ENCODE results near the gene METTL5. TPM values are rescaled to one million over a fixed set of nuclear protein-coding genes. Genes with fewer than 3 reads are reported as not detected.
"Not testable (repeated sequence)": the region's sequence is repeated elsewhere in the genome, so short reads cannot be mapped to it uniquely, and the experiment has no call there.

Gene METTL5
- total RNA-seq, 2 donors from 2014 or later = 39.8 to 40.9 TPM

GRCh38 chr2:169865492-169865891 is 40.8 kb upstream of the METTL5 start:
- H3K27me3 ChIP-seq = no peaks in the 10 kb centered on the region
- H3K27ac ChIP-seq = no peak overlapping the region
- no peaks in the 10 kb centered on the region for H3K4me1 ChIP-seq
- intact Hi-C loops (cut with DNase I) = no loop called here
- no peaks in the 10 kb centered on the region for H3K36me3 ChIP-seq
- no peak overlapping the region for H3K4me3 ChIP-seq
- H3K9ac ChIP-seq (ENCODE audit: low read depth in 2 of 2, low read length in 2 of 2) = no peak overlapping the region
- no peaks in the 10 kb centered on the region for H3K9me3 ChIP-seq
- TF ChIP-seq, protein P1, sequence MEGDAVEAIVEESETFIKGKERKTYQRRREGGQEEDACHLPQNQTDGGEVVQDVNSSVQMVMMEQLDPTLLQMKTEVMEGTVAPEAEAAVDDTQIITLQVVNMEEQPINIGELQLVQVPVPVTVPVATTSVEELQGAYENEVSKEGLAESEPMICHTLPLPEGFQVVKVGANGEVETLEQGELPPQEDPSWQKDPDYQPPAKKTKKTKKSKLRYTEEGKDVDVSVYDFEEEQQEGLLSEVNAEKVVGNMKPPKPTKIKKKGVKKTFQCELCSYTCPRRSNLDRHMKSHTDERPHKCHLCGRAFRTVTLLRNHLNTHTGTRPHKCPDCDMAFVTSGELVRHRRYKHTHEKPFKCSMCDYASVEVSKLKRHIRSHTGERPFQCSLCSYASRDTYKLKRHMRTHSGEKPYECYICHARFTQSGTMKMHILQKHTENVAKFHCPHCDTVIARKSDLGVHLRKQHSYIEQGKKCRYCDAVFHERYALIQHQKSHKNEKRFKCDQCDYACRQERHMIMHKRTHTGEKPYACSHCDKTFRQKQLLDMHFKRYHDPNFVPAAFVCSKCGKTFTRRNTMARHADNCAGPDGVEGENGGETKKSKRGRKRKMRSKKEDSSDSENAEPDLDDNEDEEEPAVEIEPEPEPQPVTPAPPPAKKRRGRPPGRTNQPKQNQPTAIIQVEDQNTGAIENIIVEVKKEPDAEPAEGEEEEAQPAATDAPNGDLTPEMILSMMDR (IDR thresholded peaks at IDR 0.05) = no peak
- no peak for DNase-seq

DNA sequence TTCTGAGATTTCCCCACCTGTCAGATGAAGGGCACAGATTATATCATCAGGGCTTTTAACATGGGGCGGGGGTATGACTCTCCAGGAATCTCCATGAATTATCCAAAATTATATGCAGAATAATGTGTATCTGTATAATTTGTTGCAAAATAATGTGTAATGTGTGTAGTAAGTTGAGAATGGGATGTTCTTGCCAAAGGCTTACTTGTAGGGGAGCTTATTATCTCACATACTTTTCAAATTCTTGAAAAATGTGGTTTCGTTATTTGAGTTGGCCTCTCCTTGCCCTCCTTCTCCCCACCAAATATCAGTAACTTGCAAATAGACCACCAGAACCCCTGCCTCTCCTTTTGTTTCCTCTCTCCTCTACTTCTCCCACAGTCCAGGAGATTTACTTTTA is 38.1 kb upstream of the METTL5 start:
- no peaks in the 10 kb centered on the region for H3K9me3 ChIP-seq
- no peaks in the 10 kb centered on the region for H3K4me1 ChIP-seq
- H3K9ac ChIP-seq (ENCODE audit: low read depth in 2 of 2, low read length in 2 of 2) = no peak overlapping the region
- no peaks in the 10 kb centered on the region for H3K36me3 ChIP-seq
- TF ChIP-seq, protein P1 (IDR thresholded peaks at IDR 0.05) = no peak
- H3K4me3 ChIP-seq = no peak overlapping the region
- no peaks in the 10 kb centered on the region for H3K27me3 ChIP-seq
- H3K27ac ChIP-seq = no peak overlapping the region
- no peak for DNase-seq
- intact Hi-C loops (cut with DNase I) = no loop called here

- no peak overlapping the region for H3K9ac ChIP-seq (ENCODE audit: low read depth in 2 of 2, low read length in 2 of 2)
- intact Hi-C loops (cut with DNase I) = no loop called here
- H3K36me3 ChIP-seq = no peaks in the 10 kb centered on the region
- no peaks in the 10 kb centered on the region for H3K27me3 ChIP-seq
- no peaks in the 10 kb centered on the region for H3K9me3 ChIP-seq
- H3K4me1 ChIP-seq = no peaks in the 10 kb centered on the region
- H3K4me3 ChIP-seq = no peak overlapping the region
- no peak for DNase-seq
- no peak overlapping the region for H3K27ac ChIP-seq
- TF ChIP-seq, protein P1 (IDR thresholded peaks at IDR 0.05) = no peak
Measured at GRCh38 chr2:169860149-169860548, 35.4 kb upstream of the METTL5 start.

DNA sequence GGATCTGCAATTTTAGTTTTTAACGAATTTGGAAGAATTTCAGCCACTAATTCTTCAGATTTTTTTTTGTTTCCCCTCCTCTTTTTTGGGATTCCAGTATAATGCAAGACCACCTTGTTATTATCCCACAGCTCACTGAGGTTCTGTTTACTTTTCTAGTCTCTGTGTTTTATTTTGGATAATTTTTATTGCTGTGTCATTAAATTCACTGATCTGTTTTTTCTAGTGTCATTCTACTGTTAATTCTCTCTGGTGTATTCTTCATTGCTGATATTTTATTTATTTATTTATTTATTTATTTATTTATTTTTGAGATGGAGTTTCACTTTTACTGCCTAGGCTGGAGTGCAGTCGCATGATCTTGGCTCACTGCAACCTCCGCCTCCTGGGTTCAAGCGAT is 34.7 kb upstream of the METTL5 start:
- no peaks in the 10 kb centered on the region for H3K27me3 ChIP-seq

GRCh38 chr2:169855281-169856258 is 30.9 kb upstream of the METTL5 start:
- intact Hi-C loops (cut with DNase I) = not testable (repeated sequence)

More for the DNA sequence above, 34.7 kb upstream of the METTL5 start:
- H3K4me3 ChIP-seq = no peak overlapping the region
- intact Hi-C loops (cut with DNase I) = no loop called here
- no peaks in the 10 kb centered on the region for H3K4me1 ChIP-seq
- no peaks in the 10 kb centered on the region for H3K36me3 ChIP-seq
- H3K9me3 ChIP-seq = no peaks in the 10 kb centered on the region
- TF ChIP-seq, protein P1 (IDR thresholded peaks at IDR 0.05) = no peak
- no peak overlapping the region for H3K27ac ChIP-seq
- H3K9ac ChIP-seq (ENCODE audit: low read depth in 2 of 2, low read length in 2 of 2) = no peak overlapping the region
- no peak for DNase-seq

More at GRCh38 chr2:169855281-169856258, 30.9 kb upstream of the METTL5 start:
- DNase-seq; H3K4me1 ChIP-seq; H3K9me3 ChIP-seq; H3K36me3 ChIP-seq; H3K27me3 ChIP-seq; H3K27ac ChIP-seq; H3K4me3 ChIP-seq; H3K9ac ChIP-seq (ENCODE audit: low read depth in 2 of 2, low read length in 2 of 2): not testable (repeated sequence)
